Activated CD8-positive, alpha-beta memory T cell treated with anti-CD3 and anti-CD28 coated beads for 36 hours (primary cell): ENCODE data around the gene SMIM31. TPM values are rescaled to one million over a fixed set of nuclear protein-coding genes. Genes with fewer than 3 reads are reported as not detected.

Experiments used
- CTCF ChIA-PET: fragments of 350-600 bp; sonication (Branson Sonifier 250); formaldehyde crosslinking; loops from one replicate; lab custom pipeline; 2021; ENCODE audit warnings: antibody characterized with exemption; lab: Charles Lee
- POLR2A ChIA-PET: fragments of 350-600 bp; sonication (Branson Sonifier 250); formaldehyde crosslinking; loops from one replicate; lab custom pipeline; 2021; ENCODE audit warnings: antibody characterized with exemption; lab: Charles Lee
- total RNA-seq, 2 experiments: library from RNA; stranded (reverse); gene quantifications; one replicate each; pipeline ENCODE4 v1.2.3, GENCODE V29; 2021

SMIM31 gene
- total RNA-seq, 2 experiments from 2014 or later = not detected

GRCh38 chr4:164779811-164780216 is 25.9 kb downstream of the SMIM31 start:
- POLR2A ChIA-PET = no interaction called here
- CTCF ChIA-PET = interaction anchor here (1.8 kb wide), 1 partner anchor 317 kb away, joined by 4 read pairs; no protein-coding TSS in a partner anchor

- ChIA-PET POLR2A (no interaction called here), CTCF (no interaction called here)
Measured at GRCh38 chr4:164780839-164781238, 26.9 kb downstream of the SMIM31 start.

GRCh38 chr4:164783976-164784375 is 30.0 kb downstream of the SMIM31 start:
- POLR2A ChIA-PET = no interaction called here
- CTCF ChIA-PET = no interaction called here

- CTCF ChIA-PET = no interaction called here
- POLR2A ChIA-PET = no interaction called here
Measured at GRCh38 chr4:164789047-164789446, 35.1 kb downstream of the SMIM31 start.

GRCh38 chr4:164790249-164790648 is 36.3 kb downstream of the SMIM31 start:
- POLR2A ChIA-PET = no interaction called here
- CTCF ChIA-PET = no interaction called here

GRCh38 chr4:164799410-164799809 is 45.5 kb downstream of the SMIM31 start:
- CTCF ChIA-PET = no interaction called here
- POLR2A ChIA-PET = no interaction called here

- CTCF ChIA-PET = no interaction called here
- POLR2A ChIA-PET = no interaction called here
Measured at GRCh38 chr4:164800786-164801185, 46.9 kb downstream of the SMIM31 start.

- POLR2A ChIA-PET = no interaction called here
- CTCF ChIA-PET = no interaction called here
Measured at GRCh38 chr4:164802301-164802901, 48.5 kb downstream of the SMIM31 start.

- POLR2A ChIA-PET = no interaction called here
Measured at GRCh38 chr4:164803702-164804101, 49.8 kb downstream of the SMIM31 start.

GRCh38 chr4:164807611-164808010 is 53.7 kb downstream of the SMIM31 start:
- ChIA-PET POLR2A (no interaction called here), CTCF (no interaction called here)

More at GRCh38 chr4:164803702-164804101, 49.8 kb downstream of the SMIM31 start:
- CTCF ChIA-PET = no interaction called here

- ChIA-PET CTCF (no interaction called here), POLR2A (no interaction called here)
Measured at GRCh38 chr4:164813554-164813953, 59.6 kb downstream of the SMIM31 start.

GRCh38 chr4:164815711-164816110 is 61.8 kb downstream of the SMIM31 start:
- ChIA-PET POLR2A (no interaction called here), CTCF (no interaction called here)

GRCh38 chr4:164819366-164819765 is 65.4 kb downstream of the SMIM31 start:
- ChIA-PET CTCF (no interaction called here), POLR2A (no interaction called here)

- POLR2A ChIA-PET = no interaction called here
- CTCF ChIA-PET = no interaction called here
Measured at GRCh38 chr4:164821711-164822110, 67.8 kb downstream of the SMIM31 start.

- ChIA-PET CTCF (no interaction called here), POLR2A (no interaction called here)
Measured at GRCh38 chr4:164824581-164824980, 70.7 kb downstream of the SMIM31 start.

GRCh38 chr4:164828955-164829354 is 75.0 kb downstream of the SMIM31 start:
- ChIA-PET CTCF (interaction anchor here (1.0 kb wide), 1 partner anchor 13 kb away, joined by 3 read pairs; no protein-coding TSS in a partner anchor), POLR2A (no interaction called here)

- ChIA-PET CTCF (no interaction called here), POLR2A (no interaction called here)
Measured at GRCh38 chr4:164846566-164846965, 92.6 kb downstream of the SMIM31 start.

- POLR2A ChIA-PET = no interaction called here
- CTCF ChIA-PET = no interaction called here
Measured at GRCh38 chr4:164847016-164847415, 93.1 kb downstream of the SMIM31 start.

- ChIA-PET POLR2A (no interaction called here), CTCF (no interaction called here)
Measured at GRCh38 chr4:164847967-164848649, 94.2 kb downstream of the SMIM31 start.
